IMR-90 (cell line): ENCODE measurements around the gene PCCA. TPM values are rescaled to one million over a fixed set of nuclear protein-coding genes. Genes with fewer than 3 reads are reported as not detected.

ENCODE experiments used
- ATAC-seq: fragments of 200-7000 bp; cut with Tn5 transposase; 2 replicates; pipeline ENCODE4 v1.9.1; 2020; ENCODE audit warnings: low read depth, mild to moderate bottlenecking, moderate library complexity
- BruUV-seq: library from RNA; stranded (reverse); fragments of 400-500 nt; replicated peaks from 2 replicates; lab custom pipeline; 2021; lab: Mats Ljungman, UMichigan
- CTCF ChIA-PET: fragments of 300-600 bp; formaldehyde crosslinking; extraction: SDS; loops from one replicate; lab custom pipeline; 2021; ENCODE audit warnings: antibody characterized with exemption; lab: Yijun Ruan, JAX
- POLR2A ChIA-PET: fragments of 300-600 bp; sonication (Branson Sonifier 250); formaldehyde crosslinking; loops from one replicate; lab custom pipeline; 2022; ENCODE audit warnings: antibody characterized with exemption; ENCODE audit not compliant: unreplicated experiment; lab: Charles Lee
- DNase-seq: peaks from one replicate; pipeline ENCODE4 v3.0.0; 2013
- H2AFZ ChIP-seq: replicated peaks from 2 replicates; pipeline ENCODE3; 2013; ENCODE audit warnings: low read length, mild to moderate bottlenecking; ENCODE audit not compliant: poor library complexity
- H2AK5ac ChIP-seq: 2 replicates; pipeline ENCODE4 v1.6.1; 2013; ENCODE audit warnings: low read depth, low read length, inconsistent platforms
- H2AK9ac ChIP-seq: replicated peaks from 2 replicates; pipeline ENCODE3; 2013; ENCODE audit warnings: mild to moderate bottlenecking, low read depth, low read length, moderate library complexity; ENCODE audit not compliant: poor library complexity
- H2BK120ac ChIP-seq: 2 replicates; pipeline ENCODE4 v1.6.1; 2013; ENCODE audit warnings: low read depth, low read length, inconsistent platforms
- H2BK15ac ChIP-seq: 3 replicates; pipeline ENCODE4 v1.6.1; 2013; ENCODE audit warnings: low read depth, low read length, inconsistent platforms
- H2BK20ac ChIP-seq: 2 replicates; pipeline ENCODE4 v1.6.1; 2013; ENCODE audit warnings: low read depth, mild to moderate bottlenecking, inconsistent platforms, low read length, moderate library complexity
- H2BK5ac ChIP-seq: 2 replicates; pipeline ENCODE4 v1.6.1; 2013; ENCODE audit warnings: mild to moderate bottlenecking, low read depth, low read length, inconsistent platforms; ENCODE audit not compliant: poor library complexity, severe bottlenecking
- H3K14ac ChIP-seq: replicated peaks from 2 replicates; pipeline ENCODE4 v1.6.1; 2013; ENCODE audit warnings: low read depth, low read length, inconsistent platforms
- H3K18ac ChIP-seq: 2 replicates; pipeline ENCODE4 v1.6.1; 2013; ENCODE audit warnings: low read depth, low read length, control low read depth
- H3K23ac ChIP-seq: 2 replicates; pipeline ENCODE4 v1.6.1; 2013; ENCODE audit warnings: low read depth, low read length, inconsistent platforms
- H3K27ac ChIP-seq: 2 replicates; pipeline ENCODE4 v1.5.1; 2013; ENCODE audit warnings: mild to moderate bottlenecking, control low read depth, low read length; ENCODE audit not compliant: insufficient read depth
- H3K27me3 ChIP-seq: 2 replicates; pipeline ENCODE4 v1.6.1; 2013; ENCODE audit warnings: low read length; ENCODE audit not compliant: control insufficient read depth, insufficient read depth
- H3K36me3 ChIP-seq: 2 replicates; pipeline ENCODE4 v1.6.1; 2013; ENCODE audit warnings: low read length, mixed read lengths; ENCODE audit not compliant: control insufficient read depth, insufficient read depth
- H3K4ac ChIP-seq: 2 replicates; pipeline ENCODE4 v1.6.1; 2013; ENCODE audit warnings: low read depth, low read length, inconsistent platforms
- H3K4me1 ChIP-seq: 2 replicates; pipeline ENCODE4 v1.6.1; 2013; ENCODE audit warnings: low read length, mixed read lengths; ENCODE audit not compliant: control insufficient read depth, insufficient read depth
- H3K4me2 ChIP-seq: 2 replicates; pipeline ENCODE4 v1.6.1; 2013; ENCODE audit warnings: low read depth, mild to moderate bottlenecking, control low read depth, low read length, moderate library complexity
- H3K4me3 ChIP-seq: 2 replicates; pipeline ENCODE4 v1.5.1; 2013; ENCODE audit warnings: low read depth, mild to moderate bottlenecking, control low read depth, low read length, moderate library complexity; ENCODE audit not compliant: insufficient read depth
- H3K56ac ChIP-seq: 2 replicates; pipeline ENCODE4 v1.6.1; 2013; ENCODE audit warnings: low read length, inconsistent platforms; ENCODE audit not compliant: insufficient read depth; ENCODE audit errors: extremely low read depth
- H3K79me1 ChIP-seq, 2 experiments: 2 replicates each; pipeline ENCODE4 v1.6.1; 2013; ENCODE audit warnings: low read length in 2 of 2, inconsistent platforms in 1 of 2, low read depth in 1 of 2
- H3K9ac ChIP-seq: 2 replicates; pipeline ENCODE4 v1.6.1; 2013; ENCODE audit warnings: low read depth, low read length, control low read depth
- H3K9me1 ChIP-seq: 2 replicates; pipeline ENCODE4 v1.6.1; 2013; ENCODE audit warnings: low read length, inconsistent platforms; ENCODE audit not compliant: insufficient read depth
- H3K9me3 ChIP-seq: 2 replicates; pipeline ENCODE4 v1.6.1; 2013; ENCODE audit warnings: low read length; ENCODE audit not compliant: control insufficient read depth, insufficient read depth
- H4K20me1 ChIP-seq: 2 replicates; pipeline ENCODE4 v1.6.1; 2013; ENCODE audit warnings: low read length, inconsistent platforms; ENCODE audit not compliant: insufficient read depth
- H4K5ac ChIP-seq: 2 replicates; pipeline ENCODE4 v1.6.1; 2013; ENCODE audit warnings: mild to moderate bottlenecking, low read depth, low read length, control low read depth
- H4K8ac ChIP-seq, 2 experiments: 2 replicates each; pipeline ENCODE4 v1.6.1; 2013; ENCODE audit warnings: low read depth in 2 of 2, low read length in 2 of 2, control low read depth in 1 of 2, inconsistent platforms in 1 of 2
- H4K91ac ChIP-seq: 2 replicates; pipeline ENCODE4 v1.6.1; 2013; ENCODE audit warnings: low read depth, low read length, inconsistent platforms; ENCODE audit not compliant: insufficient read depth
- CEBPB ChIP-seq: IDR thresholded peaks from 2 replicates; pipeline ENCODE4 v1.6.1; 2012; ENCODE audit warnings: low read depth, low read length, improper control_type of control experiment
- ELK1 ChIP-seq: fragments of 150-350 bp; IDR thresholded peaks from 2 replicates; pipeline ENCODE4 v1.6.1; 2016; ENCODE audit warnings: low read depth, mild to moderate bottlenecking, low read length, moderate library complexity, borderline replicate concordance
- MAZ ChIP-seq: IDR thresholded peaks from 2 replicates; pipeline ENCODE4 v1.6.1; 2012; ENCODE audit warnings: low read depth, mild to moderate bottlenecking, low read length, improper control_type of control experiment, moderate library complexity, borderline replicate concordance
- RCOR1 ChIP-seq: IDR thresholded peaks from 2 replicates; pipeline ENCODE4 v1.6.1; 2012; ENCODE audit warnings: mild to moderate bottlenecking, low read length, improper control_type of control experiment; ENCODE audit not compliant: insufficient replicate concordance
- WGBS, 2 experiments: methylation state at CpG; one replicate each; pipeline versions ENCODE4 v1.1.5 to v1.1.7; 2013; ENCODE audit warnings: missing lambda C conversion rate in 2 of 2; ENCODE audit not compliant: insufficient read length in 1 of 2; ENCODE audit errors: extremely low coverage in 2 of 2; 5-methylcytosine and 5-hydroxymethylcytosine counted together
- dilution Hi-C: fragments of 300-500 bp; cut with HindIII; formaldehyde crosslinking; loops from one replicate; pipeline ENCODE4 v1.14.3; 2018; ENCODE audit warnings: low sequenced_read_pairs; ENCODE audit not compliant: unreplicated experiment
- in situ Hi-C: fragments of 300-500 bp; cut with MboI; formaldehyde crosslinking; loops from 3 replicates; pipeline ENCODE4 v1.14.3; 2019; ENCODE audit warnings: low sequenced_read_pairs, inconsistent platforms, mixed read lengths
- intact Hi-C: fragments of 100-400 bp; cut with micrococcal nuclease; formaldehyde crosslinking; loops from 2 replicates; pipeline ENCODE4 v1.10.0; 2022
- polyA plus RNA-seq, 3 experiments: library from polyadenylated mRNA; depleted of rRNA; stranded (reverse); fragments of >200 nt; gene quantifications; 2 replicates each; pipeline ENCODE4 v1.2.3, GENCODE V29; 2012; ENCODE audit warnings: low replicate concordance in 1 of 3
- total RNA-seq: library from RNA; depleted of rRNA; stranded (reverse); fragments of >200 nt; gene quantifications from 2 replicates; pipeline ENCODE4 v1.2.3, GENCODE V29; 2012
- TF ChIP-seq, protein P1 (sequence below): fragments of 150-350 bp; IDR thresholded peaks from 2 replicates; pipeline ENCODE4 v1.6.1; 2017; ENCODE audit warnings: mild to moderate bottlenecking, antibody characterized with exemption, low read length, low read depth

The PCCA gene
- total and polyA plus RNA-seq, 2 of the 4 experiments (the other 2 are of a cell fraction): 7.6 to 24.0 TPM

DNA sequence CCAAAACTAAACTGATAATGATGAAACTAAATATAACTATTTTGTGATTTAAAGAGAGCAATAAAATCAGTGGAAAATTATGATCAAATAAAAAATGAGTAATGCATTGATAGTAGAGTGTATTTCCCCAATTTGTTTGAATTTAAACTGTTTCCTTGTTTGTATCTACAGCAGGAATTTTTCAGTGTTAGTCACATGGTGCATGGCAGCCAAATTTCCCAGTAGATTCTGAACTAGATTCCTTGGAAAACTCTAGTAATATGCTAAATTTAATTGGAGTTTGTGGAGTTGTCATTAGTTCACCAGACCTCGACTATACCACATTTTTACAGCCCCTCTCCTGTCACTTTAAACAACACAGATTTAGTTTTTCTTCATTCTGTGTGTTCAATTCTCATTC, 156.2 kb downstream of the PCCA start:
- Histone ChIP-seq H3K4me2 (no peak overlapping the region), H3K27ac (no peak overlapping the region), H2BK120ac (no peak overlapping the region), H3K14ac (no peak overlapping the region), H2AK9ac (no peak overlapping the region), H4K20me1 (no peaks in the 10 kb centered on the region), H3K23ac (no peak overlapping the region), H2BK5ac (no peak overlapping the region), H4K8ac (no peak overlapping the region), H3K9me1 (no peaks in the 10 kb centered on the region), H3K9me3 (0 out of 2 replicates have a peak, but pooled peaks cover 1% of the 10 kb centered on the region), H3K27me3 (no peaks in the 10 kb centered on the region), H3K56ac (no peak overlapping the region), H4K5ac (no peak overlapping the region), H3K4me1 (no peaks in the 10 kb centered on the region), H4K91ac (no peak overlapping the region), H2AFZ (no peak overlapping the region), H3K79me1 (no peaks in the 10 kb centered on the region; a peak in 2 of 4 replicates), H3K9ac (no peak overlapping the region), H3K36me3 (no peaks in the 10 kb centered on the region), H2BK20ac (no peak overlapping the region), H2BK15ac (no peak overlapping the region), H3K4ac (no peak overlapping the region), H2AK5ac (no peak overlapping the region), H3K18ac (no peak overlapping the region), H3K4me3 (no peak overlapping the region)
- TF ChIP-seq RCOR1 (no peak), CEBPB (no peak), ELK1 (no peak), MAZ (no peak)
- TF ChIP-seq, protein P1, sequence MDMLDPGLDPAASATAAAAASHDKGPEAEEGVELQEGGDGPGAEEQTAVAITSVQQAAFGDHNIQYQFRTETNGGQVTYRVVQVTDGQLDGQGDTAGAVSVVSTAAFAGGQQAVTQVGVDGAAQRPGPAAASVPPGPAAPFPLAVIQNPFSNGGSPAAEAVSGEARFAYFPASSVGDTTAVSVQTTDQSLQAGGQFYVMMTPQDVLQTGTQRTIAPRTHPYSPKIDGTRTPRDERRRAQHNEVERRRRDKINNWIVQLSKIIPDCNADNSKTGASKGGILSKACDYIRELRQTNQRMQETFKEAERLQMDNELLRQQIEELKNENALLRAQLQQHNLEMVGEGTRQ: peak; percentile 45; the same call in 1 of the 2 replicates
- in situ Hi-C loops (loop anchor here (10.0 kb wide), 1 partner anchor 260 kb away; no protein-coding TSS in a partner anchor), intact Hi-C loops (no loop called here), dilution Hi-C loops (no loop called here)
- DNase-seq: no peak
- POLR2A ChIA-PET: no interaction called here
- no TSS peak for BruUV-seq
- ATAC-seq: peak; percentile 57
- no CpG with 5 or more reads among the region's 1 CpG for WGBS, 2 experiments
- CTCF ChIA-PET: no interaction called here
